ENCODE results near the gene LRMDA. TPM values are rescaled to one million over a fixed set of nuclear protein-coding genes. Genes with fewer than 3 reads are reported as not detected.
A peak's percentile ranks its signal among the peaks of the same experiment; 100 is the strongest.

Gene LRMDA
- total RNA-seq, 1 donor from 2014 or later = 0.96 TPM

DNA sequence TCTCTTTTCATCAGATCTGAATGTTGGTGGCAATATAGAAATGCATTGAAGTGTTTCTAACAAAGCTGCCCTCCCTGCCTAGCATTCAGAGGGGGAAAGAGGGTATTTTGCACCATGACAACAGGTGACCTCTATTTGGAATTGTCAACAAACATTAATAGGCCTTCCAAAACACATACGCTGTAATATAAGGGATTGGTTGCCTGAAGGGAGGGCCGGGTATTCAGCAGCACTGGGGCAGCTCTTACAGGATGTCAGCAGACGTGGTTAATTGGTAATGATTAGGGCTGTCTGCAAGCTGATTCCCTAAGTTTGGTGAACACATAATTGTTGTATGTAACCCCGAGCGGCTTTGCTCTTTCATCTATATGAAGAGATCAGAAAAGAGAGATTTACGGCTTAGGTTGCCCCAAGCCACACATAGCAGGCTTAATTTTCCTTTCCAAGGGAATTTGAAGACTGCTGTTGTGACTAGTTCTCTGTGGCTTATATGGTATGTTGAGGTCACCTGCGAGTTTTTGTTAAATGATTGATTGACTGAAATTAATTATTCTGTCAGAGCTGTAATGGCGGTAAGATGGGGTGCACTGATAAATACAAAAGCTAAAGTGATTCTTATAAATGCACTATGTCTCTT lies 759.3 kb downstream of the LRMDA start:
- no peaks in the 10 kb centered on the region for H3K36me3 ChIP-seq
- no peak overlapping the region for H3K4me3 ChIP-seq
- no peaks in the 10 kb centered on the region for H3K9me3 ChIP-seq
- no peak for DNase-seq (ENCODE audit: low spot score in 2 of 2)
- TF ChIP-seq, protein P1, sequence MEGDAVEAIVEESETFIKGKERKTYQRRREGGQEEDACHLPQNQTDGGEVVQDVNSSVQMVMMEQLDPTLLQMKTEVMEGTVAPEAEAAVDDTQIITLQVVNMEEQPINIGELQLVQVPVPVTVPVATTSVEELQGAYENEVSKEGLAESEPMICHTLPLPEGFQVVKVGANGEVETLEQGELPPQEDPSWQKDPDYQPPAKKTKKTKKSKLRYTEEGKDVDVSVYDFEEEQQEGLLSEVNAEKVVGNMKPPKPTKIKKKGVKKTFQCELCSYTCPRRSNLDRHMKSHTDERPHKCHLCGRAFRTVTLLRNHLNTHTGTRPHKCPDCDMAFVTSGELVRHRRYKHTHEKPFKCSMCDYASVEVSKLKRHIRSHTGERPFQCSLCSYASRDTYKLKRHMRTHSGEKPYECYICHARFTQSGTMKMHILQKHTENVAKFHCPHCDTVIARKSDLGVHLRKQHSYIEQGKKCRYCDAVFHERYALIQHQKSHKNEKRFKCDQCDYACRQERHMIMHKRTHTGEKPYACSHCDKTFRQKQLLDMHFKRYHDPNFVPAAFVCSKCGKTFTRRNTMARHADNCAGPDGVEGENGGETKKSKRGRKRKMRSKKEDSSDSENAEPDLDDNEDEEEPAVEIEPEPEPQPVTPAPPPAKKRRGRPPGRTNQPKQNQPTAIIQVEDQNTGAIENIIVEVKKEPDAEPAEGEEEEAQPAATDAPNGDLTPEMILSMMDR (IDR thresholded peaks at IDR 0.05) = no peak
- intact Hi-C loops (cut with DNase I) = no loop called here
- no peak overlapping the region for H3K27ac ChIP-seq
- H3K27me3 ChIP-seq = no peaks in the 10 kb centered on the region
- peaks cover 0 to 2% of the 10 kb centered on the region in 2 donors for H3K4me1 ChIP-seq

DNA sequence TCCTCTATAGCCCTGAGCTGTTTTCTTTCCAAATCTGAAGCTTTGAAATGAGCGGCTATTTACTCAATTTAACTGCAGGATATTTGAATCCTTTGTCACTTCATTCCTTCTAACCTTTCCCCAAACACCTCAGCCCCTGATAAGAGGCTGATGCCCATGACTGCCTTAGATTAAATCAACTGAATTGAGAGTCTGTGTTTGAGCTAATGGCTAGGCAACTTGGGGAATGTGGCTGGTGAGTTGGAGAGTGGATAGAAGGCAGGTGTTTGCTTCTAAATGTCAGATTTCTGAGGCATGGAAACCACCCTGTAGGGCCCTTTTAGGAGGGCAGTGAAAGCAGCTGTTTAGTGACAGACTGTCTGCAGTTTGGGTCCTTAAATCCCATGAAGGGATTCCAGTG lies 759.9 kb downstream of the LRMDA start:
- Histone ChIP-seq H3K27me3 (no peaks in the 10 kb centered on the region), H3K4me3 (no peak overlapping the region), H3K36me3 (no peaks in the 10 kb centered on the region), H3K27ac (no peak overlapping the region), H3K4me1 (peaks cover 0 to 3% of the 10 kb centered on the region in 2 donors), H3K9me3 (no peaks in the 10 kb centered on the region)
- intact Hi-C loops (cut with DNase I) = no loop called here
- TF ChIP-seq, protein P1 (IDR thresholded peaks at IDR 0.05) = no peak
- no peak for DNase-seq (ENCODE audit: low spot score in 2 of 2)

DNA sequence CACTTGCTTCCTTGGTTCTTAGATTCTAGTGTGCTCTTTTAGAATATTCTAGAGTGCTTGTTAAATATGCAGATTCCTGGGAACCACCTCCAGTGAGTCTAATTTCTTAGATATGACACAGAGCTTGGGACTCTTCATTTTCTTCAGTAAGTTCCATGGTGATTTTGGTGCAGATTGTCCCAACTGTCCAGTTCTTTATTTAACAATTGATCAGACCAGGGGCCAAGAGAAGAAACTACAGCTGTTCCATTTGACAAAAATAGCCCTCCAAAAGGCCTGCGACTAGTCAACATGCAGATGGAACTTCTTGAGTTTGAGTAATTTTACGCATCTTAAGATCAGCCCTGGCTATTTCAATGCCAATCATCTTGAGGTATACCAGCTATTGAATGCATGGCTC lies 760.7 kb downstream of the LRMDA start:
- no peaks in the 10 kb centered on the region for H3K36me3 ChIP-seq
- intact Hi-C loops (cut with DNase I) = no loop called here

DNA sequence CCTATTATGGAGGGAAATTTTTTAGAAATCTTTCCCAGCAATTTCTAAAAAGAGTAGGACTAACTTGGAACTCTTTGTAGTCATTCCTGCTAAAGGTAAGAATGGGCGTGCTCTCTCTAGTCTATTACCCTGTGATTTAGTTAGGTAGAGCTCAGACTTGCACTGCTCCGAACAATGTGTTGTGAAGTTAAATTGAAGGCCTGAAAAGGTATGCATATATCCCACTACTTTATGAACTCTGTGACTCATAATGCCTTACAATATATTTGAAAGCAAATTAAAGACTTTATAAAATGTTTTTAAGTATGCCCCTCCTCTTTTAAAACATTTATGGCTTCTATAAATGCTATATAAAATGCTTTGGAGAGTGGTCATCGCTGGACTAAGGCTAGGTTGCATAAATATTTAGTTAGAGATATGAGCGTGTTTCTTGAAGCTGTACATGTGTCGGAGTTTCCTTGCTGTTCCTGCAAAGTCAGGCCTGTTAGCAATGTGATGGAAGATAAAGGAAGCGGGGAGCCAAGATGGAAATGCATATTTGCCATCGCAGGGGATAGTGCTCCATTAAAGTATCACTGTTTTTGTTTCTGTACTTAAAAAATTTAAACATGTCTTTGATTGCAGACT lies 761.4 kb downstream of the LRMDA start:
- Histone ChIP-seq H3K27me3 (no peaks in the 10 kb centered on the region), H3K4me3 (no peak overlapping the region), H3K4me1 (peaks cover 0 to 3% of the 10 kb centered on the region in 2 donors), H3K27ac (no peak overlapping the region), H3K9me3 (no peaks in the 10 kb centered on the region), H3K36me3 (no peaks in the 10 kb centered on the region)
- intact Hi-C loops (cut with DNase I) = no loop called here
- no peak for DNase-seq (ENCODE audit: low spot score in 2 of 2)
- TF ChIP-seq, protein P1 (IDR thresholded peaks at IDR 0.05) = no peak

More for the DNA sequence above, 760.7 kb downstream of the LRMDA start:
- no peak overlapping the region for H3K27ac ChIP-seq
- no peak for DNase-seq (ENCODE audit: low spot score in 2 of 2)
- peaks cover 0 to 3% of the 10 kb centered on the region in 2 donors for H3K4me1 ChIP-seq
- H3K27me3 ChIP-seq = no peaks in the 10 kb centered on the region
- TF ChIP-seq, protein P1 (IDR thresholded peaks at IDR 0.05) = no peak
- no peaks in the 10 kb centered on the region for H3K9me3 ChIP-seq
- H3K4me3 ChIP-seq = no peak overlapping the region

DNA sequence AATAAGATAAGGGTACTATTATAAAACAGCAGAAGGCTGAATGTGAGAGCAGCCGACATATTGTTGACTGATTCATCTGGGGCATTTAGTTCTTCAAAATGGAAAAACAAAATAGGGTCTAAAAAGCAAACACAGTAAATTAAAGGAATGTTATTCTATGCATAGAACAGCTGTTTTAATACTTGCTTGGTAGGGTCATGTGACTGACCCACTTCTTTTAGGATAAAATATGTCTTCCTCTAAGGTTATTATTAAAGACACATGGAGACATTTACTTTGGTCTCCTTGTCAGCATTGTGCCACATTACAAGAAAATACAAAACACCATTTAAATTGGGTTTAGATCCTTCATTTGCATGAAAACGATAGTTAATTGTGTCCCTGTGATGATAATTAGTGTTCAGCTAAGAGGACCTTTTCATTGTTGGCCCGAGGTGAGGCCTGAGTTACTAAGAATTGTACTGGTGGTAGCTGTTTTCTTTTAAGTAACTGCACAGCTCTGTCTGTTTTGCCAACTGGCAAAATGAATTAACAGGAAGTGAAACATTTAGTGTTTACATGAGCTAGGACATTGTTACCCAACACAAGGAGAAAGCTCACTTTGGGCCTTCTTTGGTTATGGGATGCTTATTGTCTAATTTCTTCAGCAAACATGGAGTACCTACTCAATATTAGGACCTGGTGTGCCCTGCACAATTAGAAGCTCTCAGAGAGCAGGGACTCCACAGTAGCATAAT lies 764.4 kb downstream of the LRMDA start:
- DNase-seq (ENCODE audit: low spot score in 2 of 2) = no peak

More for the DNA sequence above, 764.4 kb downstream of the LRMDA start:
- Histone ChIP-seq H3K9me3 (no peaks in the 10 kb centered on the region), H3K36me3 (no peaks in the 10 kb centered on the region), H3K4me1 (peaks cover 0 to 3% of the 10 kb centered on the region in 2 donors), H3K27me3 (no peaks in the 10 kb centered on the region), H3K4me3 (no peak overlapping the region), H3K27ac (peak overlapping the region in 1 of 2 donors; percentile 5)
- intact Hi-C loops (cut with DNase I) = no loop called here
- TF ChIP-seq, protein P1 (IDR thresholded peaks at IDR 0.05) = no peak

Data from ascending aorta (tissue), 2 donors.